ENCODE data around the gene TRPV4. TPM values are rescaled to one million over a fixed set of nuclear protein-coding genes. Genes with fewer than 3 reads are reported as not detected.

The TRPV4 gene
- polyA plus RNA-seq, 1 donor, result 0.99 TPM

- DNase-seq, result no peak
Measured at GRCh38 chr12:109760930-109761921, 72.0 kb downstream of the TRPV4 start.

GRCh38 chr12:109760031-109760929 lies 72.9 kb downstream of the TRPV4 start:
- DNase-seq, result no peak

- no peak for DNase-seq
Measured at GRCh38 chr12:109759595-109759994, 73.6 kb downstream of the TRPV4 start.

GRCh38 chr12:109758426-109759420 lies 74.5 kb downstream of the TRPV4 start:
- no peak for DNase-seq

GRCh38 chr12:109757671-109758265 lies 75.4 kb downstream of the TRPV4 start:
- DNase-seq, result no peak

GRCh38 chr12:109756457-109756856 lies 76.7 kb downstream of the TRPV4 start:
- no peak for DNase-seq

- no peak for DNase-seq
Measured at GRCh38 chr12:109753959-109754358, 79.2 kb downstream of the TRPV4 start.

GRCh38 chr12:109753054-109753401 lies 80.2 kb downstream of the TRPV4 start:
- DNase-seq, result no peak

GRCh38 chr12:109752117-109753053 lies 80.8 kb downstream of the TRPV4 start:
- no peak for DNase-seq

- no peak for DNase-seq
Measured at GRCh38 chr12:109744986-109745942, 87.9 kb downstream of the TRPV4 start.

- no peak for DNase-seq
Measured at GRCh38 chr12:109744026-109744425, 89.2 kb downstream of the TRPV4 start.

GRCh38 chr12:109743076-109743910 lies 89.9 kb downstream of the TRPV4 start:
- DNase-seq, result no peak

- no peak for DNase-seq
Measured at GRCh38 chr12:109741970-109742703, 91.1 kb downstream of the TRPV4 start.

- no peak for DNase-seq
Measured at GRCh38 chr12:109741286-109741969, 91.8 kb downstream of the TRPV4 start.

- DNase-seq, result no peak
Measured at GRCh38 chr12:109740694-109741245, 92.4 kb downstream of the TRPV4 start.
